Osteocyte (in vitro differentiated cells): ENCODE data around the gene RPL22. TPM values are rescaled to one million over a fixed set of nuclear protein-coding genes. Genes with fewer than 3 reads are reported as not detected.
"Not testable (repeated sequence)": the region's sequence is repeated elsewhere in the genome, so short reads cannot be mapped to it uniquely, and the experiment has no call there.

Experiments used
- DNase-seq: peaks from one replicate; pipeline ENCODE4 v3.0.0; 2021; ENCODE audit warnings: mixed read lengths; ENCODE audit not compliant: unreplicated experiment; ENCODE audit errors: extremely low spot score
- H3K27ac Mint-ChIP-seq: one replicate; pipeline ENCODE4 v1.8.0; 2021; ENCODE audit warnings: mild to moderate bottlenecking, mixed read lengths; ENCODE audit not compliant: unreplicated experiment
- H3K27me3 Mint-ChIP-seq: one replicate; pipeline ENCODE4 v1.8.0; 2021; ENCODE audit warnings: mixed read lengths; ENCODE audit not compliant: unreplicated experiment
- H3K36me3 Mint-ChIP-seq: one replicate; pipeline ENCODE4 v1.8.0; 2021; ENCODE audit warnings: mixed read lengths; ENCODE audit not compliant: unreplicated experiment
- H3K4me1 Mint-ChIP-seq: one replicate; pipeline ENCODE4 v1.8.0; 2021; ENCODE audit warnings: mixed read lengths; ENCODE audit not compliant: unreplicated experiment
- H3K4me3 Mint-ChIP-seq: one replicate; pipeline ENCODE4 v1.8.0; 2021; ENCODE audit warnings: mild to moderate bottlenecking, moderate library complexity, mixed read lengths; ENCODE audit not compliant: unreplicated experiment
- H3K9me3 Mint-ChIP-seq: one replicate; pipeline ENCODE4 v1.8.0; 2021; ENCODE audit warnings: mixed read lengths; ENCODE audit not compliant: unreplicated experiment
- CTCF ChIP-seq: fragments of 200-600 bp; sonication (generic); IDR thresholded peaks from 2 replicates; pipeline ENCODE4 v1.5.0; 2021; ENCODE audit warnings: antibody characterized with exemption, mild to moderate bottlenecking, moderate library complexity
- total RNA-seq: library from RNA; stranded (reverse); gene quantifications from 2 replicates; pipeline ENCODE4 v1.2.1, GENCODE V29; 2021

Gene RPL22
- total RNA-seq, 1 donor from 2014 or later, result 373 TPM

- Mint-ChIP-seq H3K27ac (no peak overlapping the region), H3K27me3 (no peaks in the 10 kb centered on the region), H3K36me3 (peaks cover 20% of the 10 kb centered on the region), H3K9me3 (no peaks in the 10 kb centered on the region), H3K4me1 (no peaks in the 10 kb centered on the region), H3K4me3 (no peak overlapping the region)
- DNase-seq, result no peak
- TF ChIP-seq CTCF, result no peak
Observed at GRCh38 chr1:6220236-6220635, 20.8 kb upstream of the RPL22 start.

GRCh38 chr1:6219641-6220040 lies 20.2 kb upstream of the RPL22 start:
- H3K4me3 Mint-ChIP-seq, H3K4me1 Mint-ChIP-seq, DNase-seq, H3K27me3 Mint-ChIP-seq, H3K9me3 Mint-ChIP-seq, H3K27ac Mint-ChIP-seq: not testable (repeated sequence)
- H3K36me3 Mint-ChIP-seq, result peaks cover 14% of the 10 kb centered on the region

GRCh38 chr1:6218375-6219164 lies 19.2 kb upstream of the RPL22 start:
- Mint-ChIP-seq H3K27ac (no peak overlapping the region), H3K4me3 (no peak overlapping the region), H3K4me1 (no peaks in the 10 kb centered on the region), H3K9me3 (no peaks in the 10 kb centered on the region), H3K36me3 (peaks cover 7% of the 10 kb centered on the region), H3K27me3 (no peaks in the 10 kb centered on the region)
- no peak for TF ChIP-seq CTCF
- DNase-seq, result no peak

GRCh38 chr1:6212193-6212959 lies 13.0 kb upstream of the RPL22 start:
- H3K27me3 Mint-ChIP-seq, result no peaks in the 10 kb centered on the region
- no peak for TF ChIP-seq CTCF
- H3K9me3 Mint-ChIP-seq, result no peaks in the 10 kb centered on the region
- H3K36me3 Mint-ChIP-seq, result peaks cover 9% of the 10 kb centered on the region
- DNase-seq, result no peak
- peaks cover 9% of the 10 kb centered on the region for H3K4me1 Mint-ChIP-seq
- no peak overlapping the region for H3K27ac Mint-ChIP-seq
- H3K4me3 Mint-ChIP-seq, result no peak overlapping the region

- Mint-ChIP-seq H3K36me3 (peaks cover 9% of the 10 kb centered on the region), H3K27ac (no peak overlapping the region), H3K4me1 (peaks cover 12% of the 10 kb centered on the region), H3K9me3 (no peaks in the 10 kb centered on the region), H3K27me3 (no peaks in the 10 kb centered on the region), H3K4me3 (no peak overlapping the region)
- DNase-seq, result no peak
- no peak for TF ChIP-seq CTCF
Observed at GRCh38 chr1:6211731-6212130, 12.3 kb upstream of the RPL22 start.
